GM23338 (cell line): ENCODE results near the gene CDK18. TPM values are rescaled to one million over a fixed set of nuclear protein-coding genes. Genes with fewer than 3 reads are reported as not detected.

Source experiments
- ATAC-seq: fragments of 200-7000 bp; cut with Tn5 transposase; 3 replicates; pipeline ENCODE4 v1.9.1; 2020
- DNase-seq: peaks from one replicate; pipeline ENCODE4 v3.0.0-alpha.2; 2015; ENCODE audit warnings: low spot score
- H2AFZ ChIP-seq: fragments of 200-600 bp; sonication (generic); 2 replicates; pipeline ENCODE4 v1.8.0; 2016; ENCODE audit warnings: antibody characterized with exemption, mild to moderate bottlenecking, moderate library complexity
- H3F3A ChIP-seq: fragments of 200-600 bp; sonication (generic); replicated peaks from 2 replicates; pipeline ENCODE4 v1.8.0; 2017; ENCODE audit warnings: antibody characterized with exemption, mixed run types, low read depth
- H3K27ac ChIP-seq: fragments of 200-600 bp; sonication (generic); 2 replicates; pipeline ENCODE4 v1.6.1; 2016; ENCODE audit warnings: low read depth
- H3K27me3 ChIP-seq: fragments of 200-600 bp; sonication (generic); 2 replicates; pipeline ENCODE4 v1.8.0; 2016; ENCODE audit warnings: mild to moderate bottlenecking, mixed run types, moderate library complexity; ENCODE audit not compliant: insufficient read depth
- H3K36me3 ChIP-seq: fragments of 200-600 bp; sonication (generic); 2 replicates; pipeline ENCODE4 v1.8.0; 2016; ENCODE audit warnings: mild to moderate bottlenecking; ENCODE audit not compliant: insufficient read depth
- H3K4me1 ChIP-seq: fragments of 200-600 bp; sonication (generic); 2 replicates; pipeline ENCODE4 v1.8.0; 2016; ENCODE audit warnings: mild to moderate bottlenecking, moderate library complexity; ENCODE audit not compliant: insufficient read depth
- H3K4me2 ChIP-seq: fragments of 200-600 bp; sonication (generic); 2 replicates; pipeline ENCODE4 v1.7.1; 2017; ENCODE audit warnings: mixed run types
- H3K4me3 ChIP-seq: fragments of 200-600 bp; sonication (generic); 2 replicates; pipeline ENCODE4 v1.6.1; 2016; ENCODE audit warnings: mixed run types
- H3K79me2 ChIP-seq: fragments of 200-600 bp; sonication (generic); replicated peaks from 2 replicates; pipeline ENCODE4 v1.8.0; 2017; ENCODE audit warnings: mild to moderate bottlenecking; ENCODE audit not compliant: insufficient read depth
- H3K9me2 ChIP-seq: fragments of 200-600 bp; sonication (generic); 2 replicates; pipeline ENCODE4 v1.8.0; 2017; ENCODE audit not compliant: insufficient read depth
- H4K20me1 ChIP-seq: fragments of 200-600 bp; sonication (generic); replicated peaks from 2 replicates; pipeline ENCODE4 v1.8.0; 2017; ENCODE audit warnings: mild to moderate bottlenecking; ENCODE audit not compliant: insufficient read depth
- H3K27ac Mint-ChIP-seq: 2 replicates; pipeline ENCODE4 v1.8.0; 2020; ENCODE audit warnings: inconsistent platforms, mild to moderate bottlenecking, moderate library complexity, mixed read lengths
- H3K27me3 Mint-ChIP-seq: 3 replicates; pipeline ENCODE4 v1.8.0; 2022; ENCODE audit warnings: low read depth, mild to moderate bottlenecking, moderate library complexity, mixed read lengths, inconsistent platforms; ENCODE audit not compliant: insufficient read depth, poor library complexity
- H3K36me3 Mint-ChIP-seq: 3 replicates; pipeline ENCODE4 v1.8.0; 2021; ENCODE audit warnings: low read depth, mild to moderate bottlenecking, inconsistent platforms, moderate library complexity, mixed read lengths
- H3K4me1 Mint-ChIP-seq: 3 replicates; pipeline ENCODE4 v1.8.0; 2020; ENCODE audit warnings: mild to moderate bottlenecking, inconsistent platforms, mixed read lengths
- H3K4me3 Mint-ChIP-seq: 3 replicates; pipeline ENCODE4 v1.8.0; 2021; ENCODE audit warnings: moderate library complexity, mild to moderate bottlenecking, inconsistent platforms, mixed read lengths
- H3K9me3 Mint-ChIP-seq: 3 replicates; pipeline ENCODE4 v1.8.0; 2020; ENCODE audit warnings: moderate library complexity, mild to moderate bottlenecking, inconsistent platforms, mixed read lengths
- CTCF ChIP-seq, 2 experiments: fragments of 200-600 bp in 1 of 2; sonication (generic) in 1 of 2; conservative IDR thresholded peaks; 2 replicates each; pipeline versions ENCODE4 v1.5.1 to v1.6.1; 2016 to 2017; ENCODE audit warnings: antibody characterized with exemption in 2 of 2, low read depth in 2 of 2, mild to moderate bottlenecking in 2 of 2, moderate library complexity in 1 of 2
- EZH2 ChIP-seq: fragments of 200-600 bp; sonication (generic); IDR thresholded peaks from one replicate; pipeline ENCODE4 v1.8.0; 2017; ENCODE audit warnings: antibody characterized with exemption, mild to moderate bottlenecking, low read depth; ENCODE audit not compliant: unreplicated experiment
- POLR2AphosphoS5 ChIP-seq: IDR thresholded peaks from 2 replicates; pipeline ENCODE4 v1.6.1; 2016; ENCODE audit warnings: antibody characterized with exemption, low read depth
- REST ChIP-seq: IDR thresholded peaks from one replicate; pipeline ENCODE4 v1.6.1; 2018; ENCODE audit warnings: antibody characterized with exemption; ENCODE audit not compliant: unreplicated experiment
- ZNF331 ChIP-seq: fragments of 250-450 bp; sonication (Bioruptor Pico); IDR thresholded peaks from 2 replicates; pipeline ENCODE4 v1.5.0; 2020; ENCODE audit warnings: low read depth, mild to moderate bottlenecking, moderate library complexity
- ZNF462 ChIP-seq: fragments of 250-450 bp; sonication (Bioruptor Pico); IDR thresholded peaks from 2 replicates; pipeline ENCODE4 v1.5.0; 2020; ENCODE audit warnings: mild to moderate bottlenecking, moderate library complexity
- polyA plus RNA-seq: library from polyadenylated mRNA; unstranded; fragments of >200 nt; fragmentation: Nextera tagmentation; extraction: Ambion mirVana; gene quantifications from 2 replicates; pipeline ENCODE4 v1.2.1, GENCODE V29; 2016
- total RNA-seq: library from RNA; depleted of rRNA; stranded (reverse); fragments of >200 nt; shearing (Covaris generic); gene quantifications from 2 replicates; pipeline ENCODE4 v1.2.3, GENCODE V29; 2014
- TF ChIP-seq, protein P1 (sequence below): IDR thresholded peaks from 2 replicates; pipeline ENCODE4 v1.6.1; 2016; ENCODE audit warnings: antibody characterized with exemption

The CDK18 gene
- total and polyA plus RNA-seq, 2 experiments from 2014 or later: 21.1 to 46.5 TPM

DNA sequence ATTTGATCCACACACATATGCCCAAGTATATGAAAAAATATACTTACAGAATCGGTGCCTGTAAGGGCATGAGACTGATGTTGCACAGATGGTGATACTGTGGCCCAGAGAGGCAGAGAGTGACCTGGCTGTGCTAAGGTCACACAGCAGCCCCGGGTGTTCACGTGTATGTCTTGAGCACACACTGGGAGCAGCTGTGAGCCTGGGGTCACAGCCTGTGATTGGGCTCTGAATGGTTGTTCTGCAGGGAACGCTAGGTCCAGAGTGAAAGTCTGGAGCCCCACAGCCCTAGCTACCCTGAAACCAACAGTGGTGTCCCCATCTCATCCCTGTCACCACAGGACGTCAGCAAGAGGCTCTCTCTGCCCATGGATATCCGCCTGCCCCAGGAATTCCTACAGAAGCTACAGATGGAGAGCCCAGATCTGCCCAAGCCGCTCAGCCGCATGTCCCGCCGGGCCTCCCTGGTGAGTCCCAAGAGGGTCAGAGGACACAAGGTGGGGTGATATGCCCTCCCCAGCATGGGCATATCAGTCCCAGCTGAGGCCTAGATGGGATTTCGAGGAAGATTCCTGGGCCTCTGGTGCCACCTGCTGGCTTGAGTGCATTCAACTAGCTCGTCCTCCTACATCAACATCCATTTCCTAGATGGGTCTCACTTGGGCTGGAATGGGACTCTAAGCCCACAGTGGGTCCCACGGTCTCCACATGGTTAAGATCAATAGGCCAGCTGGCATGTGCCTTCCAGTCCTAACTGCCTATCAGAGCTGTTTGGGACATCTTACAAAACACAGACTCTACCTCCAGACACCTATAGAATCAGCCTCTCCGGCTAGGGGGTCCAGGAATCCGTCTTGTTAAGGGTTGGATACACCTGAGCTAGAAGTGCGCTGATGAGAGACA, 19.7 kb downstream of the CDK18 start:
- TF ChIP-seq CTCF (conservative IDR thresholded peaks at IDR 0.05; ENCODE audit: low read depth in 2 of 2) (peak; percentile 89 to 97), EZH2 (no peak), ZNF462 (CRISPR knock-in tag) (no peak), POLR2AphosphoS5 (no peak), ZNF331 (CRISPR knock-in tag) (no peak), REST (no peak)
- TF ChIP-seq, protein P1, sequence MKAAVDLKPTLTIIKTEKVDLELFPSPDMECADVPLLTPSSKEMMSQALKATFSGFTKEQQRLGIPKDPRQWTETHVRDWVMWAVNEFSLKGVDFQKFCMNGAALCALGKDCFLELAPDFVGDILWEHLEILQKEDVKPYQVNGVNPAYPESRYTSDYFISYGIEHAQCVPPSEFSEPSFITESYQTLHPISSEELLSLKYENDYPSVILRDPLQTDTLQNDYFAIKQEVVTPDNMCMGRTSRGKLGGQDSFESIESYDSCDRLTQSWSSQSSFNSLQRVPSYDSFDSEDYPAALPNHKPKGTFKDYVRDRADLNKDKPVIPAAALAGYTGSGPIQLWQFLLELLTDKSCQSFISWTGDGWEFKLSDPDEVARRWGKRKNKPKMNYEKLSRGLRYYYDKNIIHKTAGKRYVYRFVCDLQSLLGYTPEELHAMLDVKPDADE: no peak
- Mint-ChIP-seq H3K4me1 (peaks cover 42% of the 10 kb centered on the region), H3K9me3 (no peaks in the 10 kb centered on the region), H3K27ac (no peak overlapping the region; the same call in 1 of the 2 replicates), H3K4me3 (no peak overlapping the region; the same call in 2 of the 3 replicates), H3K36me3 (peaks cover 38% of the 10 kb centered on the region), H3K27me3 (peaks cover 16% of the 10 kb centered on the region)
- Histone ChIP-seq H4K20me1 (peaks cover 7% of the 10 kb centered on the region), H3K9me2 (no peaks in the 10 kb centered on the region), H3K4me2 (0 out of 2 replicates have a peak overlapping the region, but pooled peaks have one; percentile 29), H2AFZ (no peak overlapping the region), H3K36me3 (0 out of 2 replicates have a peak, but pooled peaks cover 3% of the 10 kb centered on the region), H3K27me3 (no peaks in the 10 kb centered on the region), H3K4me3 (no peak overlapping the region), H3K4me1 (peaks cover 36% of the 10 kb centered on the region), H3K27ac (no peak overlapping the region), H3K79me2 (no peaks in the 10 kb centered on the region), H3F3A (peaks cover 9% of the 10 kb centered on the region; the same call in 1 of the 2 replicates)
- DNase-seq (peak; percentile 91), ATAC-seq (peak; percentile 54)
